Calu3 (cell line): ENCODE results near the gene ARHGAP6. TPM values are rescaled to one million over a fixed set of nuclear protein-coding genes. Genes with fewer than 3 reads are reported as not detected.

ENCODE experiments used
- BruUV-seq: library from RNA; stranded (reverse); fragments of 400-500 nt; replicated peaks from 2 replicates; lab custom pipeline; 2021; lab: Mats Ljungman, UMichigan
- CTCF ChIA-PET: fragments of 300-600 bp; sonication (Branson Sonifier 250); formaldehyde crosslinking; loops from one replicate; lab custom pipeline; 2022; ENCODE audit warnings: antibody characterized with exemption; lab: Charles Lee
- DNase-seq: peaks from one replicate; pipeline ENCODE4 v3.0.0; 2022
- H3K27ac Mint-ChIP-seq: one replicate; pipeline ENCODE4 v1.8.0; 2022; ENCODE audit warnings: mixed read lengths; ENCODE audit not compliant: unreplicated experiment
- H3K27me3 Mint-ChIP-seq: one replicate; pipeline ENCODE4 v1.8.0; 2022; ENCODE audit warnings: mixed read lengths; ENCODE audit not compliant: unreplicated experiment
- H3K36me3 Mint-ChIP-seq: one replicate; pipeline ENCODE4 v1.8.0; 2022; ENCODE audit warnings: mild to moderate bottlenecking, moderate library complexity, mixed read lengths; ENCODE audit not compliant: insufficient read depth, unreplicated experiment
- H3K4me1 Mint-ChIP-seq: one replicate; pipeline ENCODE4 v1.8.0; 2022; ENCODE audit warnings: mild to moderate bottlenecking, low read depth, mixed read lengths; ENCODE audit not compliant: unreplicated experiment
- H3K4me3 Mint-ChIP-seq: one replicate; pipeline ENCODE4 v1.8.0; 2022; ENCODE audit warnings: mild to moderate bottlenecking, low read depth, moderate library complexity, mixed read lengths; ENCODE audit not compliant: unreplicated experiment
- H3K9me3 Mint-ChIP-seq: one replicate; pipeline ENCODE4 v1.8.0; 2022; ENCODE audit warnings: low read depth, mixed read lengths; ENCODE audit not compliant: unreplicated experiment
- intact Hi-C: fragments of 100-400 bp; cut with micrococcal nuclease; formaldehyde crosslinking; loops from one replicate; pipeline ENCODE4 v1.10.0; 2022; ENCODE audit not compliant: unreplicated experiment
- total RNA-seq: library from RNA; stranded (reverse); gene quantifications from 2 replicates; pipeline ENCODE4 v1.2.3, GENCODE V29; 2022
- TF ChIP-seq, protein P1 (sequence below): fragments of 200-600 bp; IDR thresholded peaks from one replicate; pipeline ENCODE4 v1.8.0; 2022; ENCODE audit warnings: antibody characterized with exemption; ENCODE audit not compliant: unreplicated experiment

Gene ARHGAP6
- total RNA-seq, 1 experiment from 2014 or later: not detected

DNA sequence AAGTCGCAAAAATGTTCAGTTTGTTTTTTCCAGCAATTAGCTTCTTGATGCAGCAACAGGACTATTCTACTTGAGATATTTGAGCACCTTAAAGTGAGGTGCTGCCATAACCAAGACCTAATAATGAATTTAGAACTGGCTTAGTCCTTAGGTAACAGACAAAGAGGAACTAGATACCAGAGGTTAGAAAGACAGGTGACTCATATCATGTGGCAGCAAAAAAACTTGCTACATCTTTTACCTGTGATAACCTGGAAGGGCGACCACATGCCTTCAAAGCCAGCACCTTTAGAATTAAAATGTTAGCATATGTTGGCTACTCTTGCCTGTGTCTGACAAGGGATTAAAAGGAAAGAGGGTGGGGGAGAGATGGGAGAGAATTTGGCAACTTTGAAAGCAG, 90.4 kb downstream of the ARHGAP6 start:
- intact Hi-C loops: no loop called here
- no peaks in the 10 kb centered on the region for H3K4me1 Mint-ChIP-seq
- H3K27me3 Mint-ChIP-seq: peaks cover 17% of the 10 kb centered on the region
- H3K9me3 Mint-ChIP-seq: peaks cover 3% of the 10 kb centered on the region
- H3K36me3 Mint-ChIP-seq: no peaks in the 10 kb centered on the region
- DNase-seq: no peak
- TF ChIP-seq, protein P1, sequence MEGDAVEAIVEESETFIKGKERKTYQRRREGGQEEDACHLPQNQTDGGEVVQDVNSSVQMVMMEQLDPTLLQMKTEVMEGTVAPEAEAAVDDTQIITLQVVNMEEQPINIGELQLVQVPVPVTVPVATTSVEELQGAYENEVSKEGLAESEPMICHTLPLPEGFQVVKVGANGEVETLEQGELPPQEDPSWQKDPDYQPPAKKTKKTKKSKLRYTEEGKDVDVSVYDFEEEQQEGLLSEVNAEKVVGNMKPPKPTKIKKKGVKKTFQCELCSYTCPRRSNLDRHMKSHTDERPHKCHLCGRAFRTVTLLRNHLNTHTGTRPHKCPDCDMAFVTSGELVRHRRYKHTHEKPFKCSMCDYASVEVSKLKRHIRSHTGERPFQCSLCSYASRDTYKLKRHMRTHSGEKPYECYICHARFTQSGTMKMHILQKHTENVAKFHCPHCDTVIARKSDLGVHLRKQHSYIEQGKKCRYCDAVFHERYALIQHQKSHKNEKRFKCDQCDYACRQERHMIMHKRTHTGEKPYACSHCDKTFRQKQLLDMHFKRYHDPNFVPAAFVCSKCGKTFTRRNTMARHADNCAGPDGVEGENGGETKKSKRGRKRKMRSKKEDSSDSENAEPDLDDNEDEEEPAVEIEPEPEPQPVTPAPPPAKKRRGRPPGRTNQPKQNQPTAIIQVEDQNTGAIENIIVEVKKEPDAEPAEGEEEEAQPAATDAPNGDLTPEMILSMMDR: no peak
- H3K4me3 Mint-ChIP-seq: no peak overlapping the region
- H3K27ac Mint-ChIP-seq: no peak overlapping the region
- no TSS peak for BruUV-seq
- CTCF ChIA-PET: no interaction called here

DNA sequence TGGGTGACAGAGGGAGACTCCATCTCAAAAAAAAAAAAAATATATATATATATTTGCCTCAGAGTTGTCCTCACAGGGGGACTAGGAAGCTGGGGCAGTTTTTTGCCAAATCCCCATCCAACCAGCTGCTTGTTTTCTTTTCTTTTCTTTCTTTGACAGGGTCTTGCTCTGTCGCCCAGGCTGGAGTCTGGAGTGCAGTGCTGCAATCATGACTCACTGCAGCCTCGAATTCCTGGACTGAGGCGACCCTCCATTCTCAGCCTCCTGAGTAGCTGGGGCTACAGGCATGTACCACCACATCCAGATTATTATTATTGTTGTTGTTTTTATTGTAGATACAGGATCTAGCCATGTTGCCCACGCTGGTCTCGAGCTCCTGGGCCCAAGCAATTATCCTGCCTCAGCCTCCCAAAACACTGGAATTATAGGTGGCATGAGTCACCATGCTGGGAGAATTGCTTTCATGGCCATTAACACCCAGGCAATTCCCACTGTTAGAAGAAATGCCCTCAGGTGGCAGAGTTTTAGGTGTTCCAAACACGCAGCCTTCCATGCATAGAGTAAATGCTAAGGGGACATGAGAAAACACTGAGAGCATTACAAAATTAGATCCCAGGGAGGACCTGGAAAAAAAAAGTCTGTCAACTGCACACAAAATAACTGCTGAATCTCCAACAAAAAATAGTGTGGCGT, 98.0 kb downstream of the ARHGAP6 start:
- BruUV-seq: no TSS peak
- intact Hi-C loops: no loop called here

DNA sequence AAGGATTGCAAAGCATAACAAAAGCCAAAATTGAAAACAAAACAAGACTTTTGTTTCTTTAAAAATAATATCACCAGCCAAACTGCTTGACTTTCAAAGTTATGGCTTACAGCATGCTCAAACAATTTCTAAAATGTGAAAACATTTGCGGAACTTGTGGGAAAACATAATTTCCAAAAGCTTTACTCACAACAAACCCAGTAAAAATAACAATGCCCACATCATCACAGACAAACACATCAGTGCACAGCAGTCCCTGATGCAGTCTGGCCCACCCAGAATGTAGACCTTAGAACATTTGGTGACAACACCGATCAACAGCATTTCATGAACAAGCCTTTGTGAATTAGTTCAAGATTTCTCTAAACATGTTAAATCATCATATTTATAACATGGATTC, 98.9 kb downstream of the ARHGAP6 start:
- no peaks in the 10 kb centered on the region for H3K9me3 Mint-ChIP-seq
- CTCF ChIA-PET: no interaction called here
- H3K27ac Mint-ChIP-seq: no peak overlapping the region
- TF ChIP-seq, protein P1: no peak
- intact Hi-C loops: no loop called here
- no TSS peak for BruUV-seq
- no peaks in the 10 kb centered on the region for H3K36me3 Mint-ChIP-seq
- no peak for DNase-seq
- H3K4me3 Mint-ChIP-seq: no peak overlapping the region
- no peaks in the 10 kb centered on the region for H3K4me1 Mint-ChIP-seq
- no peaks in the 10 kb centered on the region for H3K27me3 Mint-ChIP-seq

More for the DNA sequence above, 98.0 kb downstream of the ARHGAP6 start:
- H3K27ac Mint-ChIP-seq: no peak overlapping the region
- H3K27me3 Mint-ChIP-seq: no peaks in the 10 kb centered on the region
- H3K9me3 Mint-ChIP-seq: no peaks in the 10 kb centered on the region
- no peaks in the 10 kb centered on the region for H3K36me3 Mint-ChIP-seq
- H3K4me1 Mint-ChIP-seq: no peaks in the 10 kb centered on the region
- H3K4me3 Mint-ChIP-seq: no peak overlapping the region
- CTCF ChIA-PET: interaction anchor here (0.7 kb wide), 1 partner anchor 173 kb away, joined by 5 read pairs; no protein-coding TSS in a partner anchor
- TF ChIP-seq, protein P1: no peak
- no peak for DNase-seq

DNA sequence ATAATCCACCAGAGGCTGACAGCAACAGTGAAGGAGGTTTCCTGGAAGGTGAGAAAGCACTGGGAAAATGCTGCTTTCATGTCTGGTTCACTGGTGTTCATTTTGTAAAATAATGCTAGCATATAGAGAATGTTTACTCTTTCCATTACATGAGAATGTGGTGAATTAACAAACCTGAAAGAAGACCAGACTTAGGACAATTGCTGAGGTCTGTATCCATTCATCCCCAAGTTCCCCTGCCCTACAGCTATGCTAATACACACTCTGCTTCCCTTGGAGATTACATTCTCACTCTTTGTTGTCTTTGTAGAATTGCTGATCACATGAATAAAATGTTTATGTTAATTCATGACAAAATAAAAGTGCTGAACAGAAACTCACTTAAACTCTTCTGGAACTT, 99.5 kb downstream of the ARHGAP6 start:
- Mint-ChIP-seq H3K9me3 (no peaks in the 10 kb centered on the region), H3K4me3 (no peak overlapping the region), H3K27ac (no peak overlapping the region), H3K36me3 (no peaks in the 10 kb centered on the region), H3K27me3 (no peaks in the 10 kb centered on the region), H3K4me1 (no peaks in the 10 kb centered on the region)
- TF ChIP-seq, protein P1: no peak
- intact Hi-C loops: no loop called here
- CTCF ChIA-PET: no interaction called here
- no TSS peak for BruUV-seq
- no peak for DNase-seq
